ENCODE results near the gene ELAVL1.
A peak's percentile ranks its signal among the peaks of the same experiment; 100 is the strongest.
"Not testable (repeated sequence)": the region's sequence is repeated elsewhere in the genome, so short reads cannot be mapped to it uniquely, and the experiment has no call there.

Gene ELAVL1

DNA sequence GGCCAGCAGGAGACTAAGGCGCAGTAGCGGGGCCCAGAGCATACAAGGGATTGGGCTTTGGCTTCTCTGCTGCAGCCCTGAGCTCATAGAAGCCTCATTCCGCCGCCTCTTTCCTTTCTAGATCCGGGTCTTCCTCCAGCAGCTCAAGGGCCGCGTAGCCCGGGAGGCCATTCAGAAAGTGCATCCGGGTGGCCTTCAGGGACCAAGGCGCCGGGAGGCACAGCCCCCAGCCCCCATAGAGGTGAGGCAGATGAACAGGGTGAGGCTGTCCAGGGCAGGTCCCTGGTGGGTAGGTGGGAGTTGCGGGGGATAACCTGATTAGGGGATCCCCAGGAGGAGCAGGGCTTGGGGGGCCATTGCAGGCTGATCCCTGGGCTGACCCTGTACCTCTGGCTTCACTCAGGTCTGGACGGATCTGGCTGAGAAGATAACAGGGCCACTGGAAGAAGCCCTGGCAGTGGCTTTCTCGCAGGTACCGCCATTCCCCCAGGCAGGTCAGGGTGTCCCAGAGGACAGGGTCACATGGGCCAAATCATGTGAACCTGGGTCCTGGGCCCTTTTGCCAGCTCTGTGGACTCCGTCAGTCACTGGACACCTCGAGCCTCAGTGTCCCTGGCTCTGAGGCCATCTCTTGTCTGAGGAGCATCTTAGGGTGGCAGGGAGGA is 84.0 kb downstream of the ELAVL1 start:
- no peak for DNase-seq (ENCODE audit: low read depth)

DNA sequence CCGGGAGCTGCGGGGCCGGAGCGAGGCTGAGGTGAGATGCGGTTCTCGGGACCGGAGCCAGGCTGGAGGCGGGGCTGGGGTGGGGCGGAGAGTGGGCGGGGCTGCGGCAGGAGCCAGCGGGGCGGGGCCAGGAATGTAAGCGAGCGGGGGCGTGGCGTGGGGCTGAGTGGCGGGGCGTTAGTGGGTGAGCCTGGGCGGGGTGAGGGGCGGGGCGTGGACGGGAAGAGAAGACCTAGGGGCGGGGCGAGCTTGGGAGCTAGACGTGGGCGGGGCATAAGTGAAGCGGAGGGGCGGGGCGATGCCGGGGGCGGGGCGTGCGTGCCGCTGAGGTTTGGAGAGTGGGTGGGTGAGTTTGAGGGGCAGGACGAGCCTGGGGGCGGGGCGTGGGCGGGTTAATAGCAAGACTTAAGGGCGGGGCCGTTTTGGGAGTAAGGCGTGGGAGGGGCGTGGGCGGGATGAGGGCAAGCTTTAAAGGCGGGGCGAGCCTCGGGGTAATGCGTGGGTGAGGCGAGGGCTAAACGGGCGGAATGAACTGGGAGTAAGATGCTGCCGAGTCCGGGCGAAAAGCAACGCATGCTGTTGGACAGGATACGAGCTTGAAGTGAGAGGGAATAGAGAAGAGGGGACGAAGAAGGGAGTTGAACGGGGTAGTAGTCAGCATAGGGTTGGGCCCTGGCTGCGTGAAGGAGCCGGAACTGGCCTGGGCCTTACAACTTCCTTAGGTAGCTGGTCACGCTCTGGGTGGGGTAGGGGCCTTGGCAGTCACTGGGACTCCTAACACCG is 84.7 kb downstream of the ELAVL1 start:
- DNase-seq (ENCODE audit: low read depth) = peak; percentile 84

DNA sequence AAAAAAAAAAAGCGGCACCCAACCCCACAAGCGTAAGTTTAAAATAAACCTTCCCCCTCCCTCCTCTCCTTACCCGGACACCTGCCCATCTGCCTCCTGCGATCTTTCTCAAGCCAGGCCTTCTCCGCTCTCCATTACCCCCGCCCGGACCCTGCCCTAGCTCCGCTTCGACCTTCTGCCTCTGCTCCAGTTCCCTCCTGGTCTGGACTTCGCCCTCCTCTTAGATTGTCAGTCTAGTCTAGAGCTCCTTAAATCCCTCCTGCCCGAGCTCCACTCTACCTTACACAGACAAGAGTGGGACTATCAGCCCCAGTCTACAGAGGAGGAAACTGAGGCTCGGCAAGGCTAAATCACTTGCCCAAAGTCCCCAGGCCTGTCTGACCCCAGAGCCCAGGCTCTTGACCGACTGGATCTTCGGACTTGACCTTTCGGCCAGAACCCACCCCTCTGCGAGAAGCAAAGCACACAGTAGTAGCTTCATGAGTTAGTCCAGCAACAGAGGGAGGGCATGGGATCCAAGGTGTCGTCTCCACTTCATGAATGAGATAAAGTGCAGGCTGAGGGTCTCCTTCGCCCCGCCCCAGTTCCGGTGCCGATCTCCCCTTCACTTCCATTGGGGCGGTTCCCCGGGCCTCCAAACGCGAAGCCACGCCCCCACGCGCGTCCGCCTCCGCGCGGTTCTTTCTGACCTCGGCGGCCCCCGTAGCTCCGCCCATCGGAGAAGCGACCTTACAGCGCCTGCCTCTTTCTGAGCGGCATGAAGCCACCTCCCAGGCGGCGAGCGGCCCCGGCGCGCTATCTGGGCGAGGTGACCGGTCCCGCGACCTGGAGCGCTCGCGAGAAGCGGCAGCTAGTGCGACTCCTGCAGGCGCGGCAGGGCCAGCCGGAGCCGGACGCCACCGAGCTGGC is 85.6 kb downstream of the ELAVL1 start, which contains the start of gene SNAPC2:
SNAPC2 (plus strand) TSS at position 729 of the 909 bp plus-strand sequence; CDS start at position 758, 29 bp downstream.
- peak; percentile 78 for DNase-seq (ENCODE audit: low read depth)

DNA sequence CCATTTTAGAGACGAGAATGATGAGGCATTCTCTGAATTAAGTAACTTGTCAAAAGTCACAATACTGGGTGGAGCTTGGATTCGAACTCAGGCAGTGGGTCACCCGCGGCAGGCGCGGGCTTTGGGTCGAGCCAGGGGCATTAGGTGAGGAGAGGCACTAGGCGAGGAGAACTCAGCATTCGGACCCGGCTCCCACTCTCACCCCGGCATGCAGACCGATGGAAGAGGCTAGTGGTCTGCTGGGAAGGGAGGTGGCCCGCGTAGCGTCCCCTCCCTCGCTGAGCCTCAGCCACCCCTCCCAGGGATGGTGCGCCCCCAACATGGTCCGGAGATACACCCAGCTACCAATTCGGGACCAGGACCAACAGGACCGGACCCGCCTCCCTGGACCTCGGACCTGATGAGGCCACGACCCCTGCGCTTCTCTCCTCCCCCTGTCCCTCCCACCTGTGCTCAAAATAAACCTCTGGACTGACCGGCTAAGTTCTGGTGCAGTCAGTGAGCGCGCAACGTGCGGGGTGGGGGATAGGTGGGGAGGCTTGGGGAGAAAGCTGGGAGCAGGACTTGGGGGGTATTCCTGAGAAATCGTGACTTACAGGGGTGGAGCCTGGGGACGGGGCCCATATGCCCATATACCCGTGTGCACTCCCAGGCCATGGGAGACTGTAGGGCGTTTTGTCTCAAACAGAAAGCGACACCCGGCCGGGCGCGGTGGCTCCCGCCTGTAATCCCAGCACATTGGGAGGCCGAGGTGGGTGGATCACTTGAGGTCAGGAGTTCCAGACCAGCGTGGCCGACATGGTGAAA is 86.6 kb downstream of the ELAVL1 start:
- no peak for DNase-seq (ENCODE audit: low read depth)

DNA sequence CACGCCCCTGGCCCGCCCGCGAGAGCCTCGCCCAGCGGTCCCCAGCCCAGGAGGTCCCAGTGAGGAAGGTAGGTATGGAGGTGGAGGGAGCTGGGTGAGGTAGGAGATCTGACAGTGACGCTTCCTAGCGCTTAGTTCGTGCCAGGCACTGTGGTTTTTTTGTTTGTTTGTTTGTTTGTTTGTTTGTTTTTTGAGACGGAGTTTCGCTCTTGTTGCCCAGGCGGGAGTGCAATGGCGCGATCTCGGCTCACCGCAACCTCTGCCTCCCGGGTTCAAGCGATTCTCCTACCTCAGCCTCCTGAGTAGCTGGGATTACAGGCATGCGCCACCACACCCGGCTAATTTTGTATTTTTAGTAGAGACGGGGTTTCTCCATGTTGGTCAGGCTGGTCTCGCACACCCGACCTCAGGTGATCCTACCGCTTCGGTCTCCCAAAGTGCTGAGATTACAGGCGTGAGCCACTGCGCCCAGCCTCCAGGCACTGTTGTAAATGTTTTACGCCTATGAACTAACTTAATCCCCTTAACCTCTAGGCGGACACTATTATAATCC is 87.3 kb downstream of the ELAVL1 start:
- DNase-seq (ENCODE audit: low read depth) = not testable (repeated sequence)

DNA sequence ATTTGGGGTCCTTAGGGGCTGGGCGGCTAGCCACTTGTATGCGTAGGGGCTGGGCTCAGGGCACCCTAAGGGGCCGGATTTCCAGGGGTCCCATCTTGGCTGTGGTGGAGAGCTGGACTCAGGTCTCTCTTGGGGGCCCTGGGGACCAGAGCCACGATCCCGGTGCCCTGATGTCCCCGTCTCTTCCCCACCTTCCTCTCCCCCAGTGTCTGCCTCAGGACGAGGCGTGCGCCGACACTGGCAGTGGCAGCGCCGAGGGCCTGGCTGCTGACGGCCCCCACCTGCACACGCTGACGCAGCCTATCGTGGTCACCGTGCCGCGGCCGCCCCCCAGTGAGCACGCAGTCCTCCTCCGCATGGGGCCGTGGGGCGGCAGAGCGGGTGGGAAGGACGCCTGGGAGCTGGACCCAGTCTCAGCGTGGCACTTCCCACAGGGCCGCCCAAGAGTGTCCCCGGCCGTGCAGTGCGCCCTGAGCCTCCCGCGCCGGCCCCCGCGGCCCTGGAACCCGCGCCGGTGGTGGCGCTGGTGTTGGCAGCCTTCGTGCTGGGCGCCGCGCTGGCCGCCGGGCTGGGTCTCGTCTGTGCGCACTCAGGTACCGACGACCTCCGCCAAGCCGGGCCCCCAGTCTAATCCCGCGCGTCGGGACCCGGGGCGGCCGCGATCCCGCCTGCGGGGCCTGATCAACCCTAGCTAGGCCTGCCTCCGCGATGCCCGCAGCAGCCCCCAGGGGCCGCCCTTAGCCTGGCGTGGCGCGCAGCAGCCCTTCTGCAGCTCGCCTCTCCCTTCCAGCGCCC is 88.0 kb downstream of the ELAVL1 start:
- DNase-seq (ENCODE audit: low read depth) = no peak

DNA sequence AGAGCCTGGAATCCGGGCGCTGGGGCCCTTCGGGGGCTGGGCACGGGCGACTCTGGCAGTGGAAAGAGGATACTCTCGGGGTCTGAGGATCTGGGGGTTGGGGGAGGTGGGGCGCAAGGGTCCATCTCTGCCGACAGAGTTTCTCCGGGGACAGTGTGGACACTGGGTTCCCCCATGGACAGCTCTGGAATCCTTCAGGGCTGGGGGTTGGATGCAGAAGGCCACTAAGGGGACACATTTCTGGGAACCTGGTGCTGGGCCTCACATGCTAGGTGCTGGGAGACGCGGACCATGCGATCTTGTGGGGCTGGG is 88.5 kb downstream of the ELAVL1 start:
- no peak for DNase-seq (ENCODE audit: low read depth)

DNA sequence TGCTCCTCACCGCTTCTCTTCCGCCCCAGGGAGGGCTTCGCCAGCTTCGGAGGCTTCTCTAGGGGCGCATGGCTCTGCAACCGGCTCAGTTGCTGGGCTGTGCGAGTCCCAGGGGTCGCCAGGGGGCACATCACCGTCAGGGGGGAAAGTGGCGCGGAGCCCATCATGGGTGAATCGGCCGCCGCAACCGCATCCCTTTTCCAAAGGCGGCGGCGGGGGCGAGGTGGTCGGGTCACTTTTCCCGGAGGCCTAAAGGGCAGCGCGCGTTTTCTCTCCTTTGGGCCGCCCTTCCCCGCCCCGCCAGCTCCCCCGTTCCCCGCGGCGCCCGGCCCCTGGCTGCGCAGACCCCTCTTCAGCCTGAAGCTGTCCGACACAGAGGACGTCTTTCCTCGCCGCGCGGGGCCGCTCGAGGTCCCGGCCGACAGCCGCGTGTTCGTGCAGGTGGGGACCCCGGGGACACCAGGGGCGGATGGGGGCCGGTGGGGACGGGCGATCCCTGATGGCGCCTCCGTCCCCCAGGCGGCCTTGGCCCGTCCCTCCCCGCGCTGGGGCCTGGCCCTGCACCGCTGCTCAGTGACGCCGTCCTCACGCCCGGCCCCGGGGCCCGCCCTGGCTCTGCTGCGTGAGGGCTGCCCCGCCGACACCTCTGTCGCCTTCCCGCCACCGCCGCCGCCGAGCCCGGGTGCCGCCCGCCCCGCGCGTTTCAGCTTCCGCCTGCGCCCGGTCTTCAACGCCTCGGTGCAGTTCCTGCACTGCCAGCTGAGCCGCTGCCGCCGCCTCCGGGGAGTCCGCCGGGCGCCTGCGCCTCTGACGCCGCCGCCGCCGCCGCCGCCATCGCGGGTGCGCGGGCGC is 89.1 kb downstream of the ELAVL1 start:
- DNase-seq (ENCODE audit: low read depth) = no peak

DNA sequence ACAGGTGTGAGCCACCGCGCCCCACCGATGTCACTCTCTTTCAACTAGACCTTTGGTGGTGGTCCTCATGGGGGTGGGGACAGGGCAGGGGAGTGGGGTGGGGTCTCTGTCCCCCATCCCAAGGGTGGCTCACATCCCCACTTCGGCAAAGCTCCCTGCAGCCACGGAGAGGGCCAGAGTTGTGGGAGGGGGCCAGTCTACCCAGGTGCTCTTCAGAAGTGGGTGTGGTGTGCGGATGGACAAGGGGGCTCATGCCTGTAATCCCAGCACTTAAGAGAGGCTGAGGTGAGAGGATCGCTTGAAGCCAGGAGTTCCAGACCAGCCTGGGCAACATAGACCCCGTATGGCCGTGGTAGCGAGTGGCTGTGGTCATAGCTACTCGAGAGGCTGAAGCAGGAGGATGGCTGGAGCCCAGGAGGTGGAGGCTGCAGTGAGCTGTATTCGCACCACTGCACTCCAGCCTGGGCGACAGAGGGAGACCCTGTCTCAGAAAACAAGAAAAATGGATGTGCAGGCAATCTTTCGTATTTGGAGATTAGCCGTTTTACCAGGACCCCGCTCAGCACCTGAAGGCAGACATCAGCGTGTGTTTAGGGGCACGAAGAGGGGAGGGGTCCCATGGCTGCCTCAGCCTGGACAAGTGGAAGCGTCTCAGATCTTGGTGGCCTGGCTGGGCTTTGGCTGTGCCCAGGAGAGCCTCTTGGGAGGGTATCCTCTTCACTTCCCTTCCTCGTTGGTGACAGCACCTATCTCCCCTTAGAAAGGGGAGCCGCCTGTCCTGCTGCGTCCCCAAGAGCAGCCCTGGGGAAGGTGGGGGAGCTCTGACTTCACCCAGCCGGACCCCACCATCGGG is 90.0 kb downstream of the ELAVL1 start:
- no peak for DNase-seq (ENCODE audit: low read depth)

DNA sequence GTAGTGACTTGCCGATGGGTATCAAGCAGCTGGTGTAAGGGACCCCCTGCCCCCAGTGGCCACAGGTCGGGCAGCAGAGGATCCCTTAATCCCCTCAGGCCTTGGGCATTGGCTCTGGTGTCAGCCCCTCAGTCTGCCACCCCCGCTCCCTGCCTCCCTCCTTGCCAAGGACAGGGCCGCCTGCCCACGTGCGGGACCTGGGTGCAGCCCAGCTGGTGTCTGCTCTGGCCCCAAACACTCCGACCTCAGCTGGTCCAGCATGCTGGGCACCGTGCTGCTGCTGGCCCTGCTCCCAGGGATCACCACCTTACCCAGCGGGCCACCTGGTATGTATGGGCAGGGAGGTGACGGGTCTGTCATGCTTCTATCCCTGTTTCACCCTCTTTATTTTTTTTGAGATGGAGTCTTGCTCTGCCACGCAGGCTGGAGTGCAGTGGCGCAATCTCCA is 90.8 kb downstream of the ELAVL1 start, which contains the start of gene TGFBR3L:
TGFBR3L (plus strand) TSS at position 233 of the 448 bp plus-strand sequence.
- no peak for DNase-seq (ENCODE audit: low read depth)

DNA sequence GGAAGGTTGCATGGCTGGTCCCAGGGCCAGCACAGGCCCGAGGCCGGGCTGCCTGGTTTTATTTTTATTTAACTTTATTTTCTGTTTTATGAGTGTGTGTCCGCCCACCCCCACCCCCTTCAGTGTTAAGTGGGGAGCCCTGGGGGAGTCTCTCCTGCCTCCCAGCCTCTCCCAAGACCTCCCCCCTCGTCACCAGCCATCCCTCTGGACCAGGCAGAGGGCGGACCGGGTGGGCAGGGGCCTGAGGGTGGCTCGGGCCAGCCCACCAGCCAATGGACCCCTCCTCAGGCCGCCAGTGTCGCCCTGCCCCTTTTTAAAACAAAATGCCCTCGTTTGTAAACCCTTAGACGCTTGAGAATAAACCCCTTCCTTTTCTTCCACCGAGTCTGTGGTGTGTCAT is 91.3 kb downstream of the ELAVL1 start:
- no peak for DNase-seq (ENCODE audit: low read depth)

DNA sequence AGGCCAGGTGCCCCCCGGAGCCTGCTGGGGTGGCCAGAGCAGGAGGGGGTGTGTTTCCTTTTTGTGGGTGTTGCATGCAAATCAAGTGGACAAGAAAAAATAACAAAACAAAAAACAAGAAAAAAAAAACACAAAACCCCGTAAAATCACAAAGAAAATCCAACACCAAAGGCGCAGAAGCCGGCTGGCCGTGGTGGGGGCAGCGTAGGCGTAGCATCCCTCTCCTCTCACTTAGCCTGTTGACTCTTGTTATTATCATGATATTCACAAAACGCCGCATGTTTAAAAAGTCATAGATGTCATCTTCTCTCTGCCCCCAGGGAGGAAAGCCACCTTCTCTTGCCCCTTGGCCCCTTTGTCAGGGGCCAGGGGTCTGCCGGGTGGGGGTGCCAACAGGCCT is 91.8 kb downstream of the ELAVL1 start:
- no peak for DNase-seq (ENCODE audit: low read depth)

DNA sequence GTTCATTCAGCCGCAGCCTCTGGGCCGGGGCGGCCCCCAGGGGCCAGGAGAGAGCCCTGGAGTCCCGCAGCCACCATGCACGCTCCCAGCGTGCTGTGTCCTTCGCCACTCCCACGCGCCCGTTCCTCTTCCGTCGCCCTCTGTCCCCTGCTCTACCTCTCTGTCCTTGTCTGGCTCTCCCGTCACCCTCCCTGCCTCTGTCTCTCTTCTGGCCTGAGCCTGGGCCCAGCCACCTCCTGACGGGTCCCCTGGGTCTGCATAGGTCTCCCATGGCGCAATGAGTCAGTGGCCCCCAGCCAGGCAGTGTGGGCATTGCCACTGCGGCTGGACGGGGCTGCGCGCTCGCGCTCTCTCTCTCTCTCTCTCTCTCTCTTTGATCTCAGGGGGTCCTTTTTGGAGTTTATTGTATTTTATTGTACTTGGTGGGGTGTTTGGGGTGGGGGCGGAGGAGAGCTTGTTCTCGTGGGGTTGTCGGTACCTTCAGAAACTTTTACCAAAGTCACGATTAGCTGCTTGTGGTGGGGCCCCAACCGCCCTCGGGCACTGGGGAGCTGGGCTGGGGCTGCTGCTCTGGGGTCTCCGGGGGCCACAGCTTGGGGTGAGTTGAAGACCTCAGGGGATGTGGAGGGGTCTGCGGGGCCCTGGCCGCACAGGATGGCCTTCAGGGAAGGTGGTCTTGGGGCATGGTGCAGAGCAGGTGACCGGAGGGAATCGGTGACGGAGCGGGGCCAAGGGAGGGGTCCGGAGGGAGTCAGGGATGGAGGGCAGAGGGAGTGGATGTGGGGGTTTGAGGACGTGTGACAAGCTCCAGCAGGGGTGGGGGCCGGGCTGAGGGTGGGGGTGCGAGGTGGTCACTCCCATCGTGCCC is 92.5 kb downstream of the ELAVL1 start:
- DNase-seq (ENCODE audit: low read depth) = no peak

DNA sequence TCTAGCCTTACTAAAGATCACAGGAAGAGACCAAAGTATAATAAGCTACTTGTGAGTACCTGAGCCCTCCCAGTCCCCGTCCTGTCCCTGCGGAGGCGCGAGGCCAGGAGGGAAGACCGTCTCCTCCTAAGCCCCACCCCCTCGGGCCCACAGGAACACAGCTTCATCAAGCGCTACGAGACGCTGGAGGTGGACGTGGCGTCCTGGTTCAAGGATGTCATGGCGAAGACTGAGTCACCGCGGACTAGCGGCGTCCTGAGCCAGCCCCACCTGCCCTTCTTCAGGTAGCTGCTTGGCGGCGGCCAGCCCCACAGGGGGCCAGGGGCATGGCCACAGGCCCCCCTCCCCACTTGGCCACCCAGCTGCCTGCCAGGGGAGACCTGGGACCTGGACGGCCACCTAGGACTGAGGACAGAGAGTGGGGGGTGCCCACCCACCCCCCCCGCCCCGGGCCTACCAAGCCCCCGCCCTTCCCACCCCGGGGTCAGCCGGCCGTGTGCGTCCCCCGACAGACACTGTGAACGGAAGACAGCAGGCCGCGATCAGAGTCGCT is 93.2 kb downstream of the ELAVL1 start:
- no peak for DNase-seq (ENCODE audit: low read depth)

DNA sequence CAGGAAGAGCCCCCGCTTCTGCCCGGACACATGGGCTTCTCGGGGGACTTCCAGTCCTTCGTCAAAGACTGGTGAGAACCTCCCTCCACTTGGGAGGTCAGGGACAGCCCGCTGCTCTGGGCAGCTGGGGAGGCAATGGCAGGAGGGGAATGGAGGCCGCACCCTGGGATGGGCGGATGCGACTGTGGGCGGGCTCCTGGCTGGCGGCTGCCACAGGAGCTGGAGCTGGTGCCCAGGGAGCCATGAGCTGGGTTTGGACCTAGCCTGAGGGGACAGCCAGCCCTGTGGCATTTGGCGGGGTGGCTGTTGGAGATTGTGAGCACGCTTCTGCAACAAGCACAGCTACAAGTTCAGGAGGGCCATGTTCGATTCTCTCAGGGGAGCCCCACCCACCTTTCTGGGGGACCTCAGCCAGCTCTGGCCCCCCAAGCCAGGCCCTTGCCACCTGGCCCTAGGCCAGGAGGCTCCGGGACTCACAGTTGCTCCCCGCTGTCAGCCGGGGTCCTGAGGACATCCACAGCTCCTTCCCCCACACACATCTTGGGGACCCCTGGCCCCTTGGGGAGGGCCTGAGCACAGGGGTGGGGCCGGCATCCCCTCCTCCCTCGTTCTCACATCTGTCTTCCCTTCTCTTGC is 93.8 kb downstream of the ELAVL1 start:
- no peak for DNase-seq (ENCODE audit: low read depth)

DNA sequence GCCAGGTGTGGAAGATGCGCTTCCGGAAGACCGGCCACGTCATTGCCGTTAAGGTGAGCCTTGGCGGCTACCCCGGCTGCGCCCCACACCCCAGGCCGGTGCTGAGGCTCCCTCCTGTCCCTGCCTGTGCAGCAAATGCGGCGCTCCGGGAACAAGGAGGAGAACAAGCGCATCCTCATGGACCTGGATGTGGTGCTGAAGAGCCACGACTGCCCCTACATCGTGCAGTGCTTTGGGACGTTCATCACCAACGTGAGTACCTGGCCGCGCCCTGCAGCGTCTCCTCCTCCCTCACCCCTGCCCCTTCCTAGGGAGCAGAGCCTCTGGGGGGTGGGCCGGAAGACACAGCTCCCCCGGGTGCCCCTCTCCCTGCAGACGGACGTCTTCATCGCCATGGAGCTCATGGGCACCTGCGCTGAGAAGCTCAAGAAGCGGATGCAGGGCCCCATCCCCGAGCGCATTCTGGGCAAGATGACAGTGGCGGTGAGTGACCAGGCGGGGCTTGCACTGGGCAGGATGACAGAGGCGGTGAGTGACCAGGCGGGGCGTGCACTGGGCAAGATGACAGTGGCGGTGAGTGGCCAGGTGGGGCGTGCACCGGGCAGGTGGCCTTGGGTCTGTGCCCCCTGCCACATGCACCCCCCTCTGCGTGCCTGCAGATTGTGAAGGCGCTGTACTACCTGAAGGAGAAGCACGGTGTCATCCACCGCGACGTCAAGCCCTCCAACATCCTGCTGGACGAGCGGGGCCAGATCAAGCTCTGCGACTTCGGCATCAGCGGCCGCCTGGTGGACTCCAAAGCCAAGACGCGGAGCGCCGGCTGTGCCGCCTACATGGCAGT is 94.9 kb downstream of the ELAVL1 start:
- no peak for DNase-seq (ENCODE audit: low read depth)
